Keratinocyte (primary cell): Measurements from ENCODE around the gene SLC18A2.

ENCODE experiments used
- EZH2 ChIP-seq: IDR thresholded peaks from one replicate; pipeline ENCODE4 v1.6.1; 2012; ENCODE audit warnings: inconsistent platforms, mild to moderate bottlenecking, low read length, moderate library complexity
- TF ChIP-seq, protein P1 (sequence below), 3 experiments: IDR thresholded peaks in 1 of 3; conservative IDR thresholded peaks in 1 of 3; optimal IDR thresholded peaks in 1 of 3; 2 replicates in 2 of 3; 3 replicates in 1 of 3; pipeline versions ENCODE3 to v1.5.1; 2011; ENCODE audit warnings: low read length in 3 of 3, mild to moderate bottlenecking in 3 of 3, moderate library complexity in 2 of 3, control low read depth in 1 of 3, inconsistent platforms in 1 of 3; ENCODE audit not compliant: insufficient read depth in 2 of 3; ENCODE audit errors: extremely low read depth in 1 of 3

- TF ChIP-seq, protein P1, sequence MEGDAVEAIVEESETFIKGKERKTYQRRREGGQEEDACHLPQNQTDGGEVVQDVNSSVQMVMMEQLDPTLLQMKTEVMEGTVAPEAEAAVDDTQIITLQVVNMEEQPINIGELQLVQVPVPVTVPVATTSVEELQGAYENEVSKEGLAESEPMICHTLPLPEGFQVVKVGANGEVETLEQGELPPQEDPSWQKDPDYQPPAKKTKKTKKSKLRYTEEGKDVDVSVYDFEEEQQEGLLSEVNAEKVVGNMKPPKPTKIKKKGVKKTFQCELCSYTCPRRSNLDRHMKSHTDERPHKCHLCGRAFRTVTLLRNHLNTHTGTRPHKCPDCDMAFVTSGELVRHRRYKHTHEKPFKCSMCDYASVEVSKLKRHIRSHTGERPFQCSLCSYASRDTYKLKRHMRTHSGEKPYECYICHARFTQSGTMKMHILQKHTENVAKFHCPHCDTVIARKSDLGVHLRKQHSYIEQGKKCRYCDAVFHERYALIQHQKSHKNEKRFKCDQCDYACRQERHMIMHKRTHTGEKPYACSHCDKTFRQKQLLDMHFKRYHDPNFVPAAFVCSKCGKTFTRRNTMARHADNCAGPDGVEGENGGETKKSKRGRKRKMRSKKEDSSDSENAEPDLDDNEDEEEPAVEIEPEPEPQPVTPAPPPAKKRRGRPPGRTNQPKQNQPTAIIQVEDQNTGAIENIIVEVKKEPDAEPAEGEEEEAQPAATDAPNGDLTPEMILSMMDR (optimal IDR thresholded peaks at IDR 0.05 in 1 of 3, IDR thresholded peaks at IDR 0.05 in 1 of 3, conservative IDR thresholded peaks at IDR 0.05 in 1 of 3; ENCODE audit: extremely low read depth in 1 of 3, insufficient read depth in 2 of 3, low read length in 3 of 3): no peak
- TF ChIP-seq EZH2: no peak
Measured at GRCh38 chr10:117228210-117228609, 12.7 kb upstream of the SLC18A2 start.
